LNCAP (cell line): ENCODE data around the gene SLC4A1.

Source experiments
- TF ChIP-seq, protein P1 (sequence below): fragments of 450-650 bp; IDR thresholded peaks from 2 replicates; pipeline ENCODE4 v1.5.1; 2017; ENCODE audit warnings: mild to moderate bottlenecking

The SLC4A1 gene

DNA sequence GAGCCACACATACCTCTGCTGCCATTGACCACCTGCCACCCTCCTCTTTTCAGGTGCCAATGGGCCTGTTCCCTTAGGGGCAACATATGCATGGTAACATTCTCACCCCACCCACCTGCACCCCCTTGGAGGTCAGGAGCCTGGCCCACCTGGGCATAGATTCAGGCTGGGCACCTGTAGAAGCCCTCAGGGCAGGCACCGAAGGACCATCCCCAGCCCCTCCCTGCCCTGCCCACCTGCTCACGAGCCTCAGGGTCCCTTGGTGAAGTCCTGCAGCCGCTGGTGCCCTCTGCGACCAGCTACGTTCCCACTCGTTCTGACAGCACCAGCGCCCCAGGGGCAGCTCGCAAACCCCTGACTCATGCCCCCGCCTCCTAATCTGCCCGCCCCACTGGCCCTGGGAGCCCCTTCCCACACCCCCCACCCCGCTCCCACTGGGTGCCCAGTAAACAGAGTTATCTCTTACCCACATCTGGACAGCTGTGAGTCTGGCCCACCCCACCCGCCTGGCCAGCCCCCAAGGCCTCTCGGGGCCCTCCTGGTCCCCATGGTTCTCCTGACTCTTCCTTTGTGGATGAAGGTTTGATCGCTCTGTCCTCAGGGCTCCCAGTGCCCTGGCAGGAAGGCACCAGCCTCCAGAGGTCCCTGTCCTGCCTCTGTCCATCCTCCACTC is at the start of gene SLC4A1:
Gene SLC4A1 (minus strand): TSS at position 318 of the 673 bp plus-strand sequence. CDS start 5,269 bp downstream, outside the sequence.
- TF ChIP-seq, protein P1, sequence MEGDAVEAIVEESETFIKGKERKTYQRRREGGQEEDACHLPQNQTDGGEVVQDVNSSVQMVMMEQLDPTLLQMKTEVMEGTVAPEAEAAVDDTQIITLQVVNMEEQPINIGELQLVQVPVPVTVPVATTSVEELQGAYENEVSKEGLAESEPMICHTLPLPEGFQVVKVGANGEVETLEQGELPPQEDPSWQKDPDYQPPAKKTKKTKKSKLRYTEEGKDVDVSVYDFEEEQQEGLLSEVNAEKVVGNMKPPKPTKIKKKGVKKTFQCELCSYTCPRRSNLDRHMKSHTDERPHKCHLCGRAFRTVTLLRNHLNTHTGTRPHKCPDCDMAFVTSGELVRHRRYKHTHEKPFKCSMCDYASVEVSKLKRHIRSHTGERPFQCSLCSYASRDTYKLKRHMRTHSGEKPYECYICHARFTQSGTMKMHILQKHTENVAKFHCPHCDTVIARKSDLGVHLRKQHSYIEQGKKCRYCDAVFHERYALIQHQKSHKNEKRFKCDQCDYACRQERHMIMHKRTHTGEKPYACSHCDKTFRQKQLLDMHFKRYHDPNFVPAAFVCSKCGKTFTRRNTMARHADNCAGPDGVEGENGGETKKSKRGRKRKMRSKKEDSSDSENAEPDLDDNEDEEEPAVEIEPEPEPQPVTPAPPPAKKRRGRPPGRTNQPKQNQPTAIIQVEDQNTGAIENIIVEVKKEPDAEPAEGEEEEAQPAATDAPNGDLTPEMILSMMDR, result no peak

GRCh38 chr17:44317545-44317944 is 49.6 kb upstream of the SLC4A1 start:
- TF ChIP-seq, protein P1, result no peak

GRCh38 chr17:44315760-44316731 is 48.1 kb upstream of the SLC4A1 start:
- TF ChIP-seq, protein P1, result no peak

DNA sequence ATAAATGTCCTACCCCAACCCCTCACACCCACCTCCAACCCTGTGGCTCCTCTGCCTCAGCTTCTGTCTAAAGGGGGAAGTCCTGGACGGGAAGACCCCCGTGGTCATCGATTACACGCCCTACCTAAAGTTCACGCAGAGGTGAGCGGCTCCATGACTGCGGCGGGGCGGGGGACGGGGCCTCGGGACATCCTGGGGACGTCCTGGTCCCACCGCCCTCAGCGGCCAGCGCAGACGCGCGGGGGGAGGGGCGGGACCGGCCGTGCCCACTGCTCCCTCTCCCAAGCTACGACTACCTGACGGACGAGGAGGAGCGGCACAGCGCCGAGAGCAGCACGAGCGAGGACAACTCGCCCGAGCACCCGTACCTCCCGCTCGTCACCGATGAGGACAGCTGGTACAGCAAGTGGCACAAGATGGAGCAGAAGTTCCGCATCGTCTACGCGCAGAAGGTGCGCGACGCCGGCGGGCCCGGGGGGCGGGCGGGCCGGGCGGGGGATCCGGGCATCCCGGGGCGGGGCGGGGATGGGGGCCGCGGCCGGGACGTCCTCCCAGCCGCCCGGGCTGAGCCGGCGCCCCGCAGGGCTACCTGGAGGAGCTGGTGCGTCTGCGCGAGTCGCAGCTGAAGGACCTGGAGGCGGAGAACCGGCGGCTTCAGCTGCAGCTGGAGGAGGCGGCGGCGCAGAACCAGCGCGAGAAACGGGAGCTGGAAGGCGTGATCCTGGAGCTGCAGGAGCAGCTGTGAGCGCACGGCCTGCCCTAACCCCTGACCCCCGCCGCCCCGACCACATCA is 47.1 kb upstream of the SLC4A1 start:
- TF ChIP-seq, protein P1, result no peak

- TF ChIP-seq, protein P1, result no peak
These were observed 46.6 kb upstream of the SLC4A1 start for GRCh38 chr17:44314524-44314868.

DNA sequence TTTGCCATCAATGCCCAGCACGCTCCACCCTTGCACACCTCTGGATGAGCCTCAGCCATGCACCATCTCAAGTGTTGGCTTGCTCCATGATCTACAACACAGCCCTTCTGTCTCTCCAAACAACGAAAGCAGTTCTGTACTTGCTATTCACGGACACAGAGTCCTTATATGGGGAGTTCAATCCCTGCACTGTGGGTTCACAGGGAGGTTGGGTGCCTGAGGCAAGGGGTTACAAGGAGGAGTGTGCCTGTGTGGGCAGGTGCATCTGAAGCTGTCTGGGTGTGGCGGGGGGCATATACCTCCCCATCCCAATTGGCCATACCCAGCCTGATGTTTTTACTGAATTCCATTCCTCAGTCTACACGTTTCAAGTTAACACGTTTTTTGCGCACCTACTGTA is 46.1 kb upstream of the SLC4A1 start:
- TF ChIP-seq, protein P1, result no peak

DNA sequence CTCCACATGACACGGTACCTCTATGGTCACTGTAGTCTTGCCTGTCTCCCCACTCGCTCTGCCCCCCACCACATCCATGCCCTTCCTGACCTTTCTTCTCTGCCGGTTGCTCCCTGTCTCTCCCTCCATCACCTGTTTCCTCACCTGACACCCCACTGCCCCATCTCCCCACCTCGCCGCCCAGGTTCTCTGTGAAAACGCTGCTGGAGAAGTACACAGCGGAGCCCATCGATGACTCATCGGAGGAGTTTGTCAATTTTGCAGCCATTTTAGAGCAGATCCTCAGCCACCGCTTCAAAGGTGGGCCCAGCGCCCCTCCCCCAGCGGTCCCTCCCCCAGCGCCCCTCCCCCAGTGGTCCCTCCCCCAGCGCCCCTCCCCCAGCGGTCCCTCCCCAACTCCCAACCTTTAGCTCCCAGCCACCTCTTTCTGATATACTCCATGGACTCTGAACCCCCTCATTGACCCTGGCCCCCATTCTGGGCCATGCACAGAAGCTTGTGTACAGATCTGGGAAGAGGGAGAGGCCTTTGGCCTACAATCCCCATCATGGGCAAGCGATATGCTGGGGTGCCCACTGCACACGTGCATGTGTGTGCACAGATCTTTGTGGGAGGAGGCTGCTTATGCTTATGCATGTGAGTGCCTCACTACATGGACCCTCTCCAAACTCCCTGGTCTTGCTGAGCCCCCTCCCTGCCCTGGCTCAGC is 44.6 kb upstream of the SLC4A1 start:
- TF ChIP-seq, protein P1, result no peak
